Measurements from ENCODE around the gene C3AR1. TPM values are rescaled to one million over a fixed set of nuclear protein-coding genes. Genes with fewer than 3 reads are reported as not detected.

The C3AR1 gene
- total RNA-seq, 1 donor from 2014 or later, result not detected

DNA sequence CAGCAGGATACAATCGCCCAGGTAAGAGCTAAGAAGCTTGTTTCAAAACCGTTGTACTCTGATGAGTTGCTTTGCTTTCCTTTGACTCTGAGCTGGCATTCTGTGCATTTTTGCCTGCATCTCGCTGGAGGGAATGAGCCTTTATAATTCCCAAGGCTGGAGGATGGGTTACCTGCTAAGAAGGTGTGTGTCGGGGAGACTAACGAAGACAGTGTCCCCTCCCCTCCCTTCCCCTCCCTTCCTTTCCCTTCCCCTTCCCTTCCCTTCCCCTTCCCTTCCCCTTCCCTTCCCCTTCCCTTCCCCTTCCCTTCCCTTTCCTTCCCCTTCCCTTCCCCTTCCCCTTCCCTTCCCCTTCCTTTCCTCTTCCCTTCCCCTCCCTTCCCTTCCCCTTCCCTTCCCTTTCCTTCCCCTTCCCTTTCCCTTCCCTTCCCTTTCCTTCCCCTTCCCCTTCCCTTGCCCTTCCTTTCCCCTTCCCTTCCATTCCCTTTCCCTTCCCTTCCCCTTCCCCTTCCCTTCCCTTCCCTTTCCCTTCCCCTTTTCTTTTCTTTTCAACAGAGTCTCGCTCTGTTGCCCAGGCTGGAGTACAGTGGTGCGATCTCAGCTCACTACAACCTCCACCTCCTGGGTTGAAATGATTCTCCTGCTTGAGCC lies 15.4 kb downstream of the C3AR1 start:
- no peak overlapping the region for H3K4me3 Mint-ChIP-seq (ENCODE audit: unreplicated experiment)
- no peaks in the 10 kb centered on the region for H3K36me3 Mint-ChIP-seq (ENCODE audit: unreplicated experiment)
- no peak for DNase-seq
- TF ChIP-seq CTCF (IDR thresholded peaks at IDR 0.05; ENCODE audit: partially characterized antibody, unreplicated experiment), result no peak
- peaks cover 3% of the 10 kb centered on the region for H3K4me1 Mint-ChIP-seq (ENCODE audit: low read depth, unreplicated experiment)
- H3K9me3 Mint-ChIP-seq (ENCODE audit: unreplicated experiment), result peaks cover 3% of the 10 kb centered on the region
- no peaks in the 10 kb centered on the region for H3K27me3 Mint-ChIP-seq (ENCODE audit: unreplicated experiment)
- no peak overlapping the region for H3K27ac Mint-ChIP-seq (ENCODE audit: unreplicated experiment)

GRCh38 chr12:8048906-8049305 lies 17.3 kb downstream of the C3AR1 start:
- Mint-ChIP-seq H3K4me3 (ENCODE audit: unreplicated experiment) (no peak overlapping the region), H3K36me3 (ENCODE audit: unreplicated experiment) (no peaks in the 10 kb centered on the region), H3K4me1 (ENCODE audit: low read depth, unreplicated experiment) (peaks cover 3% of the 10 kb centered on the region), H3K9me3 (ENCODE audit: unreplicated experiment) (peaks cover 5% of the 10 kb centered on the region), H3K27ac (ENCODE audit: unreplicated experiment) (no peak overlapping the region), H3K27me3 (ENCODE audit: unreplicated experiment) (no peaks in the 10 kb centered on the region)
- TF ChIP-seq CTCF (IDR thresholded peaks at IDR 0.05; ENCODE audit: partially characterized antibody, unreplicated experiment), result no peak
- DNase-seq, result no peak

DNA sequence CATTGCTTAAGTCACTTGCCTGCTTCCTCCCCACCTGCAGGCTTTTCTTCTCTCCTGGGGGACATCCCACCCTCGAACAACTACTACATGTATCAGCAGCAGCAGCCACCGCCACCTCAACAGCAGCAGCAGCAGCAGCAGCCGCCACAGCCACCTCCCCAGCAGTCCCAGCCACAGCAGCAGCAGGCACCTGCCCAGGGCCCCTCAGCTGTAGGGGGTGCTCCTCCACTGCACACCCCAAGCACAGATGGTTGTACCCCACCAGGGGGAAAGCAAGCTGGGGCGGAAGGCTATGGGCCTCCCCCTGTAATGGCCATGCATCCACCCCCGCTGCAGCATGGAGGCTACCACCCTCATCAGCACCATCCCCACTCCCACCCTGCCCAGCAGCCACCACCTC lies 18.3 kb downstream of the C3AR1 start:
- DNase-seq, result no peak
- H3K4me1 Mint-ChIP-seq (ENCODE audit: low read depth, unreplicated experiment), result peaks cover 3% of the 10 kb centered on the region
- H3K27me3 Mint-ChIP-seq (ENCODE audit: unreplicated experiment), result no peaks in the 10 kb centered on the region
- TF ChIP-seq CTCF (IDR thresholded peaks at IDR 0.05; ENCODE audit: partially characterized antibody, unreplicated experiment), result no peak
- H3K4me3 Mint-ChIP-seq (ENCODE audit: unreplicated experiment), result no peak overlapping the region
- peaks cover 5% of the 10 kb centered on the region for H3K9me3 Mint-ChIP-seq (ENCODE audit: unreplicated experiment)
- H3K36me3 Mint-ChIP-seq (ENCODE audit: unreplicated experiment), result no peaks in the 10 kb centered on the region
- no peak overlapping the region for H3K27ac Mint-ChIP-seq (ENCODE audit: unreplicated experiment)

GRCh38 chr12:8045952-8046944 lies 19.9 kb downstream of the C3AR1 start:
- H3K4me1 Mint-ChIP-seq (ENCODE audit: low read depth, unreplicated experiment), result no peaks in the 10 kb centered on the region
- no peak overlapping the region for H3K27ac Mint-ChIP-seq (ENCODE audit: unreplicated experiment)
- DNase-seq, result peak; percentile 87
- no peaks in the 10 kb centered on the region for H3K27me3 Mint-ChIP-seq (ENCODE audit: unreplicated experiment)
- H3K4me3 Mint-ChIP-seq (ENCODE audit: unreplicated experiment), result no peak overlapping the region
- H3K9me3 Mint-ChIP-seq (ENCODE audit: unreplicated experiment), result peaks cover 3% of the 10 kb centered on the region
- H3K36me3 Mint-ChIP-seq (ENCODE audit: unreplicated experiment), result no peaks in the 10 kb centered on the region
- peak; percentile 86 for TF ChIP-seq CTCF (IDR thresholded peaks at IDR 0.05; ENCODE audit: partially characterized antibody, unreplicated experiment)

GRCh38 chr12:8040791-8041190 lies 25.4 kb downstream of the C3AR1 start:
- no peak for DNase-seq
- no peak for TF ChIP-seq CTCF (IDR thresholded peaks at IDR 0.05; ENCODE audit: partially characterized antibody, unreplicated experiment)
- H3K27me3 Mint-ChIP-seq (ENCODE audit: unreplicated experiment), result peaks cover 1% of the 10 kb centered on the region
- no peak overlapping the region for H3K27ac Mint-ChIP-seq (ENCODE audit: unreplicated experiment)
- H3K9me3 Mint-ChIP-seq (ENCODE audit: unreplicated experiment), result peaks cover 1% of the 10 kb centered on the region
- H3K4me1 Mint-ChIP-seq (ENCODE audit: low read depth, unreplicated experiment), result peaks cover 11% of the 10 kb centered on the region
- no peak overlapping the region for H3K4me3 Mint-ChIP-seq (ENCODE audit: unreplicated experiment)
- H3K36me3 Mint-ChIP-seq (ENCODE audit: unreplicated experiment), result no peaks in the 10 kb centered on the region
